Astrocyte (in vitro differentiated cells and primary cell): ENCODE measurements around the gene CBLIF.

Source experiments
- CTCF ChIP-seq: IDR thresholded peaks from 2 replicates; pipeline ENCODE4 v1.5.1; 2011; ENCODE audit warnings: low read depth, mild to moderate bottlenecking, inconsistent platforms, low read length, moderate library complexity; ENCODE audit not compliant: insufficient read depth
- EZH2 ChIP-seq: IDR thresholded peaks from 2 replicates; pipeline ENCODE4 v1.6.1; 2012; ENCODE audit warnings: mild to moderate bottlenecking, low read length, inconsistent platforms; ENCODE audit not compliant: insufficient read depth

GRCh38 chr11:59859673-59860072, 14.4 kb upstream of the CBLIF start:
- TF ChIP-seq CTCF (no peak), EZH2 (no peak)
